ENCODE data around the gene MAN2A2.
A peak's percentile ranks its signal among the peaks of the same experiment; 100 is the strongest.
"Not testable (repeated sequence)": the region's sequence is repeated elsewhere in the genome, so short reads cannot be mapped to it uniquely, and the experiment has no call there.

Gene MAN2A2

DNA sequence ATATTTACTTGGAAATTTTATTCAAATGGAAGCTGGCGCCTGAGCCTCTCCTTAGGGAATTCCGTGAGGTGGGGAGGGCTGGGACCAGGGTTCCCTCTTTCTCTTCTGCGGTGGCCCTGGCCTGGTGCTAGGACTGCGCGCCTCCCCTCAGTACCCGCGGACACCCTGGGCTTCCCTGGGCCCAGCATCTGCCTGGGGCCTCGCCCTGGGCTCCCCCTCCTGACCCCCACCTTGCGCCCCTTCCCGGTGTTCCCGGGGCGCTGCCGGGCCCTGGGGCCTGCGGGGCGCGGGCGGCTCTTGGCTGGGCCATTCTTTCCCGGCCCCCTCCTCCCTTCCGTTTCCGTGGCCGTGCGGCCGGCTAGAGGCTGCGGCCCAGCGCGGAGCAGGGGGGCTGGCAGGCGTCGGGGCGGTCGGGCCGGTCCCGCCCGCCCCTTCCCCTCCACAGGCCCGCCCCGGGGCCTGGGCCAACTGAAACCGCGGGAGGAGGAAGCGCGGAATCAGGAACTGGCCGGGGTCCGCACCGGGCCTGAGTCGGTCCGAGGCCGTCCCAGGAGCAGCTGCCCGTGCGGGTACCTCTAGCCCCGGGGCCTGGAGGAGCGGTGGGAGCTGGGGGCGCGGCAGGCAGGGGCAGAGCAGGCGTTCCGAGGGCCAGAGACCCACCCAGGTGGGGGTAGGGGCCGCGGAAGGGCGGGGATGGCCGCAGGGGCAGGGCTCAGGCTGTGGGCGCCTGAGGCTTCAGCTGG, 19.0 kb upstream of the MAN2A2 start, which contains the start of gene FES:
FES (plus strand) TSS at position 529 of the 743 bp plus-strand sequence. CDS start 542 bp downstream, outside the sequence.
- peak; percentile 78 for DNase-seq (ENCODE audit: low read depth, low spot score)

DNA sequence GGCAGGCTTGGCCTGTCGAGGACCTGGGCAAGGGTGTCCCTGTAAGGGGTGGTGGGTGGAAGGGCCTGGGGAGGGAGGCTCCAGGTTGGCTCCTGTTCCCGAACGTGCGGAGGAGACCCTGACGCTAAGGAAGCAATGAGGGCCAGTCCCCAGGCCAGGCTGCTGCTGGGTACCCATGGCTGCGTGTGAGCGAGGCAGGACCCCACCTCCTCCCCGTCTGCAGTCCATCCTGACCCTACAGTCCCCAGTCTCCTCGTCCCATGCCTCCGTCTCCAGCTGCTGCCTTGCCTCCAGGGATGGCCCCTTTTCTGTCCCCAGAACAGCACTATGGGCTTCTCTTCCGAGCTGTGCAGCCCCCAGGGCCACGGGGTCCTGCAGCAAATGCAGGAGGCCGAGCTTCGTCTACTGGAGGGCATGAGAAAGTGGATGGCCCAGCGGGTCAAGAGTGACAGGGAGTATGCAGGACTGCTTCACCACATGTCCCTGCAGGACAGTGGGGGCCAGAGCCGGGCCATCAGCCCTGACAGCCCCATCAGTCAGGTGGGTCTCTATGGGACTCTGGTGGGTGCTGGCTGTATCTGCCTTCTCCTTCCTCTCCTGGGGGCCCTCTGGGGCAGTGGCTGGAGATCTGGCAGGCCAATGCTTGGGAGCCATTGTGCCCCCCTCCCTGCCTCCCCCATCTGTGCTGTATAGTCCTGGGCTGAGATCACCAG, 18.2 kb upstream of the MAN2A2 start:
- DNase-seq (ENCODE audit: low read depth, low spot score): no peak

DNA sequence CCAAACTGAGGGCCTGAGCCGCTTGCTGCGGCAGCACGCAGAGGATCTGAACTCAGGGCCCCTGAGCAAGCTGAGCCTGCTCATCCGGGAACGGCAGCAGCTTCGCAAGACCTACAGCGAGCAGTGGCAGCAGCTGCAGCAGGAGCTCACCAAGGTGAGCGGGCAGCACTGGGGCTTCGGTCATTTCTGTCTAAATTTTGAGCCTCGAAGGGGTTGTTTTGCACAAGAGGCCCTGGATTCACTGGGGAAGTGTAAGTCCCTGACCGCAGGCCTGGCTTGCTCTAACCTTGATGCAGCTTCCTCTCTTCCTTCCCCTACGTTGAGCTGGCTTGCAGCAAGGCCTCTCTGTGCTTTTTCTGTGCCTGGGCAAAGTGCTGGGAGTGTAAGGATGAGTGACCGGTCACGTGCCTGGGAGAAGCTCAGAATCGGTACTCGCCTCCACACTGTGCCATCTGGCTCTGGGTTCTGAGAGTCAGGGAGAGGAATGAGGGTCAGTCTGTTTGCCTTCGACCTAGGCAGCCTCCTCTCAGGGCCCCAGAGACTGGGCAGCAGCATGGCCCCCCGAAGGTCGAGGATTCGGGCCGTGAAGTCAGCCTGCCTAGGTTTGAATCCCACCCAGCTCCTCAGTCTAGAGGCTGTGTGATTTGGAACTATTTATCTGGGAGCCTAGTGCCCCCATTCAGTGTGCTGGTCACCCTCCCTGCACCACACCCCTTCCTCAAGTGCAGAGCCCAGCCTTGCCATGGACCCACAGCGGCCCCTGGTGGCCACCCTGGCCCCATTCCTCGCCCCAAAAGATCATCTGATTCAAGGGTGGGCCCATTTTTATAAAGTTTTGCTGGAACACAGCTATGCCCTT, 17.4 kb upstream of the MAN2A2 start:
- peak; percentile 82 for DNase-seq (ENCODE audit: low read depth, low spot score)

DNA sequence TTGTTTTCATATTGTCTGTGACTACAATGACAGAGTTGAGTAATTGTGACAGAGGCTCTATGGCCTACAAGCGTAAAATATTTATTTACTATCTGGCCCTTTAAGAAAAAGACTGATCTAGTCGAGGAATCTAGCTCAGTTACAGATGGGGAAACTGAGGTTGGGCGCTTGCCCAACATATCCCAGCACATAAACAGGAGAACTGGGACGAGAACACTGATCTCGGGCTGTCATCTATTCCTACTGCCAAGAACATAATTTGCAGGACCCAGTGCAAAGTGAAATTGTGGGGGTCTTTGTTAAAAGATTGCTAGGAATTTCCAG, 16.8 kb upstream of the MAN2A2 start:
- no peak for DNase-seq (ENCODE audit: low read depth, low spot score)

DNA sequence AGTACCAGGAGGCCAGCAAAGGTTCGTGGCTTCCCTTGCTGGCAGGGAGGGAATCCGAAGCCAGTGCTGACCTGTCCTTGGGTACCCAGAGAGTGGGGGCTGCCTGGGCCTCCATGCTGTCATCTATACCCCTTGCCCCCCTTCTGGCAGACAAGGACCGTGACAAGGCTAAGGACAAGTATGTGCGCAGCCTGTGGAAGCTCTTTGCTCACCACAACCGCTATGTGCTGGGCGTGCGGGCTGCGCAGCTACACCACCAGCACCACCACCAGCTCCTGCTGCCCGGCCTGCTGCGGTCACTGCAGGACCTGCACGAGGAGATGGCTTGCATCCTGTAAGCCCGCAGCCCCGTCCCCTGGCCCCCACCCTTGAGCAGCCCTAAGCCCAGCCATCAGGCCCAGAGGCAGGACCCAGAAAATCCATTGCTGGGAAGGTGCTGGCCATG, 16.0 kb upstream of the MAN2A2 start:
- DNase-seq (ENCODE audit: low read depth, low spot score): no peak

DNA sequence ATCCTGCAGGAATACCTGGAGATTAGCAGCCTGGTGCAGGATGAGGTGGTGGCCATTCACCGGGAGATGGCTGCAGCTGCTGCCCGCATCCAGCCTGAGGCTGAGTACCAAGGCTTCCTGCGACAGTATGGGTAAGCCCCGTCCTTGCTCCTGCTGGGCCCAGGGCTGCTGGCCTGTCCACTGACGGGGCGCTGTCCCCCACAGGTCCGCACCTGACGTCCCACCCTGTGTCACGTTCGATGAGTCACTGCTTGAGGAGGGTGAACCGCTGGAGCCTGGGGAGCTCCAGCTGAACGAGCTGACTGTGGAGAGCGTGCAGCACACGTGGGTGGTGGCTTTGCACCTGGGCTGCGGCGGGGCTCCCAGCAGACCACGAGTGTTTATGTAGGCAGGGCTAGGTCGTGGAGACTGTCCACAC, 13.8 kb upstream of the MAN2A2 start:
- no peak for DNase-seq (ENCODE audit: low read depth, low spot score)

DNA sequence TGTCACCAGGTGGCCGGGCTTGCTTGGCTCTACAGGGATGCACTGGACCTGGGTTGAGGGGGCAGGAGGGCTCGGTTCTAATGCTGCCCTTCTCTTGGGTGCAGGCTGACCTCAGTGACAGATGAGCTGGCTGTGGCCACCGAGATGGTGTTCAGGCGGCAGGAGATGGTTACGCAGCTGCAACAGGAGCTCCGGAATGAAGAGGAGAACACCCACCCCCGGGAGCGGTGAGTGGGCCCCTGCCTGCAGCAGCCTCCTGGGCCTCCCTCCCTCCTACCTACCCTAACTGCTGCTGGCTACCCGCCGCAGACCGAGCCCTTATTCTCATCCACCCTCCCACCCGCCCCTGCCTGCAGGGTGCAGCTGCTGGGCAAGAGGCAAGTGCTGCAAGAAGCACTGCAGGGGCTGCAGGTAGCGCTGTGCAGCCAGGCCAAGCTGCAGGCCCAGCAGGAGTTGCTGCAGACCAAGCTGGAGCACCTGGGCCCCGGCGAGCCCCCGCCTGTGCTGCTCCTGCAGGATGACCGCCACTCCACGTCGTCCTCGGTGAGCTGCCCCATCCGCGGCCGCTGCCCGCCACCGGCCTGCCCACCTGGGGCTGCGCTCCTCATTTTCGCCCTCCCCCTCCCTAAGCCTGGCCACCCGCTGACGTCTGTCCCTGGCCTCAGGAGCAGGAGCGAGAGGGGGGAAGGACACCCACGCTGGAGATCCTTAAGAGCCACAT, 13.2 kb upstream of the MAN2A2 start:
- DNase-seq (ENCODE audit: low read depth, low spot score): no peak

DNA sequence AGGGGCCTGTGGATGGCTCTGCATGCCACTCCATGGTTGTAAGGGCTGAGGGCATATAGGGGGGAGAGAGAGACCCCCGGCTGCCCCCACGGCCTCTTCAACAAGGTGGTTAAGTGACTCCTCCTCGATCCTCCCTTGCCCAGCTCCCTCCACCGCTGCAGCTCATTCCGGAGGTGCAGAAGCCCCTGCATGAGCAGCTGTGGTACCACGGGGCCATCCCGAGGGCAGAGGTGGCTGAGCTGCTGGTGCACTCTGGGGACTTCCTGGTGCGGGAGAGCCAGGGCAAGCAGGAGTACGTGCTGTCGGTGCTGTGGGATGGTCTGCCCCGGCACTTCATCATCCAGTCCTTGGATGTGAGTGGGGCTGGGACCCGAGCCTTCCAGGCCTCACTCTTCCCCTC, 12.3 kb upstream of the MAN2A2 start:
- DNase-seq (ENCODE audit: low read depth, low spot score): no peak

DNA sequence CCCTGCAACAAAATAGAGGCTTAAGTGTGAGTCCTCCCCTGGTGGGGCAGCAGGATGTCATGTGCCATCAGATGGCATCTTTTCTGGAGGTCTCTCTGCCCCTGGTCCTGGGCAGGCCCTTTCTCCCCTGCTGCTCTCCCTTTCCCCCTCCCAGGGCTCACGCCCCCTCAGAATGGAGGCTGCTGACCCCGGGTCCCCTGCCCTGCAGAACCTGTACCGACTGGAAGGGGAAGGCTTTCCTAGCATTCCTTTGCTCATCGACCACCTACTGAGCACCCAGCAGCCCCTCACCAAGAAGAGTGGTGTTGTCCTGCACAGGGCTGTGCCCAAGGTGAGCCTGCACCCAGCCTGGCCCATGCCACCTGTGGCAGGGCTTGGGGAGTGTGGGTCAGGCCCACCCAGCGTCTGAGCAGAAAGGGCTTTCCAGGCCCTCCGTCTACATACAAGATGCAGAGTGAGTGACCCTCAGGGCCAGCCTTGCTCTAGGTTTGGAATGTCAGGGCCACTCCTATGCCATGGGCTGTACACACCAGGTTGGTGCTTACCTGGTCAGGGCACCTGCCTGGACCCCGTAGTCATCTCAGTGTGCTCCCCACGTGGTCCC, 11.7 kb upstream of the MAN2A2 start:
- DNase-seq (ENCODE audit: low read depth, low spot score): no peak

DNA sequence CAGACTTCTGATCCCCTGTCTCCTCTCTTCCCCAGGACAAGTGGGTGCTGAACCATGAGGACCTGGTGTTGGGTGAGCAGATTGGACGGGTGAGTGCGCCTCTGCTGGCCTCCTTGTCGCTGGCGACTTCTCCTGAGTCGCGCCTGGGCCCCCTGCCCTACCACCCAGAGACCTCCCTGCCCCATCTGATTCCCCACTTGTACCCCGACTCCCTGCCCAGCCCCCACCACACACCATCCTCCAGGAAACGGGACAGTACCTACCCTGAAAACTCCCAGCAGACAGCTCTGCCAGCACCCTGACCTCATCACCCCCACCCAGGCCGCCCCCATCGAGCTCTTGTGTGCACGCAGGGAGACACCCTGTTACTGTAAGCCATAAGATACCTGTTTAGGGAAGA, 11.1 kb upstream of the MAN2A2 start:
- DNase-seq (ENCODE audit: low read depth, low spot score): no peak

DNA sequence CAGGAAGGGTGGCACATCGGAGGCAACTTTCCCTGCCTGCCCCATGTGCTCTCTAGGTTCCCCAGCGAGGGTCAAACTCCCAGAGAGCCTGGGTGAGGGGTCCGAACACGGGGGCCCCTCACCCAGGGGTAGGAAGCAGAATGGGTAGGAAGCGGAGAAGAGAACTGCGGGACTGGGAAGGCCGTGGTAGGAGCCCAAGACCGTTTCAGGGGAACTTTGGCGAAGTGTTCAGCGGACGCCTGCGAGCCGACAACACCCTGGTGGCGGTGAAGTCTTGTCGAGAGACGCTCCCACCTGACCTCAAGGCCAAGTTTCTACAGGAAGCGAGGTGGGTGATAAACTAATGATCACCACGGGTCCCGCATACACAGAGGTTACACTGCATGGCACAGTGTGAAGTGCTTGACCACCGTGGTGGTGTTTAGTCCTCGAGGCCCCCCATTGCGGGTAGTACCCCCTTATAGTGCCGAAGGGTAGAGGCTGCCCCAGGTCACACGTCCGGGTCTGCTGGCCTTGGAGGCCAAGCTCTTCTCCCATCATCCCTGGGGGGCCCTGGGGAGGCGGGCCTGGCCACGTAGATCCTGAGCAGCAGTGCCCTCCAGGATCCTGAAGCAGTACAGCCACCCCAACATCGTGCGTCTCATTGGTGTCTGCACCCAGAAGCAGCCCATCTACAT, 10.5 kb upstream of the MAN2A2 start:
- no peak for DNase-seq (ENCODE audit: low read depth, low spot score)

DNA sequence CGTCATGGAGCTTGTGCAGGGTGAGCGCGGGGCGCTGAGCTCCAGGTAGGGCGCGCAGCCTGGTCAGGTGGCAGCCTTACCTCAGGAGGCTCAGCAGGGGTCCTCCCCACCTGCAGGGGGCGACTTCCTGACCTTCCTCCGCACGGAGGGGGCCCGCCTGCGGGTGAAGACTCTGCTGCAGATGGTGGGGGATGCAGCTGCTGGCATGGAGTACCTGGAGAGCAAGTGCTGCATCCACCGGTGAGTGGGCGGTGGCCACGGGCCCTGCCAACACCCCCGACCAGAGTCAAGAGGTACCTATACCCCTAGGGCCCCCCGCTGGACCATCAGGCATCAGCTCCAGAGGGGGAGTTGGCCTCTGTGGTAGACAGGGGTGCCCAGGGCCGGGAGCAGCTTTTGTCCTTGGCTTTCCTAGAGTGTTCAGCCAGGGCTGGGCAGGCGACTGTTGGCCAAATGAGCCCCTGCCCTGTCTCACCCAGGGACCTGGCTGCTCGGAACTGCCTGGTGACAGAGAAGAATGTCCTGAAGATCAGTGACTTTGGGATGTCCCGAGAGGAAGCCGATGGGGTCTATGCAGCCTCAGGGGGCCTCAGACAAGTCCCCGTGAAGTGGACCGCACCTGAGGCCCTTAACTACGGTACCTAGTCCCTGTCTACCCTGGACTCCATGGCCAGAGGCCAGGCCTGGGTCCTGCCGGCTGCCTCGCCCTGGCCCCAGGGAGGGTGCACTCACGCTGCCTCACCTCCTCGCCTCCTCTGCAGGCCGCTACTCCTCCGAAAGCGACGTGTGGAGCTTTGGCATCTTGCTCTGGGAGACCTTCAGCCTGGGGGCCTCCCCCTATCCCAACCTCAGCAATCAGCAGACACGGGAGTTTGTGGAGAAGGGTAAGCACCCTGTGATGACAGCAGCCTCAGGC, 9.7 kb upstream of the MAN2A2 start:
- no peak for DNase-seq (ENCODE audit: low read depth, low spot score)

DNA sequence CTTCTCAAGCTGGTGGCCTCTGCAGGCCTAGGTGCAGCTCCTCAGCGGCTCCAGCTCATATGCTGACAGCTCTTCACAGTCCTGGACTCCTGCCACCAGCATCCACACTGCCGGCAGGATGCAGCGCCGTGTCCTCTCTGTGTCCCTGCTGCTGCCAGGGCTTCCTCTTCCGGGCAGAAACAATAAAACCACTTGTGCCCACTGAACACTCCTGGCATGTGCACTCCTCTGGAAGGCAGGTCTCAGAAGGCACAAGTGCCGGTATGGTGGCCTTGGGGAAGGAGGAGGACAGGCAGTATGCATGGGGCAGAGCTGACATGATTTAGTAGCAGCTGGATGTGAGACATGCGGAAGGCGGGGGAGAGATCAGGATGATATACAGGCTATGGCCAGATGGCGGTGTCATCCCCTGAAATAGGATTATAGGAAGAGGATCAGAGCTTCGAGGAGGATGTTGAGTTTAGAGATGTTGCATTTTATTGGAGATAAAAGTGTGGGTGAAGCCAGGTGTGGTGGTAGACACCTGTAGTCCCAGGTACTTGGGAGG, 7.5 kb upstream of the MAN2A2 start:
- no peak for DNase-seq (ENCODE audit: low read depth, low spot score)

DNA sequence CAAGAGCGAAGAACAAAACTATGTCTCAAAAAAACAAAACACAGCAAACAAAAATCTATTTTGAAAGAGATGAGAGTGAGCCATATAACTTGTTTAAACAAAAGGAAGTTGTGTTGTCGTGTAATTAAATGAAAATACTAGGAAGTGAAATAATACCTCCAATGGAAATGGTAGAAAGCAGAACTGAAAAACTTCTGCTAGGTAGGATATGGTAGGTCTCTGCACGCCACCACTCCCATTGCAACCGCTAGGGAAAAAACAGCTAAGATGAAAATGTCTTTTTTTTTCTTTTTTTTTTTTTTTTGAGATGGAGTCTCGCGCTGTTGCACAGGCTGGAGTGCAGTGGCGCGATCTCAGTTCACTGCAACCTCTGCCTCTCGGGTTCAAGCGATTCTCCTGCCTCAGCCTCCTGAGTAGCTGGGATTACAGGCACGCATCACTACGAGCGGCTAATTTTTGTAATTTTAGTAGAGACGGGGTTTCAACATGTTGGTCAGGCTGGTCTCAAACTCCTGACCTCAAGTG, 5.9 kb upstream of the MAN2A2 start:
- DNase-seq (ENCODE audit: low read depth, low spot score): not testable (repeated sequence)

DNA sequence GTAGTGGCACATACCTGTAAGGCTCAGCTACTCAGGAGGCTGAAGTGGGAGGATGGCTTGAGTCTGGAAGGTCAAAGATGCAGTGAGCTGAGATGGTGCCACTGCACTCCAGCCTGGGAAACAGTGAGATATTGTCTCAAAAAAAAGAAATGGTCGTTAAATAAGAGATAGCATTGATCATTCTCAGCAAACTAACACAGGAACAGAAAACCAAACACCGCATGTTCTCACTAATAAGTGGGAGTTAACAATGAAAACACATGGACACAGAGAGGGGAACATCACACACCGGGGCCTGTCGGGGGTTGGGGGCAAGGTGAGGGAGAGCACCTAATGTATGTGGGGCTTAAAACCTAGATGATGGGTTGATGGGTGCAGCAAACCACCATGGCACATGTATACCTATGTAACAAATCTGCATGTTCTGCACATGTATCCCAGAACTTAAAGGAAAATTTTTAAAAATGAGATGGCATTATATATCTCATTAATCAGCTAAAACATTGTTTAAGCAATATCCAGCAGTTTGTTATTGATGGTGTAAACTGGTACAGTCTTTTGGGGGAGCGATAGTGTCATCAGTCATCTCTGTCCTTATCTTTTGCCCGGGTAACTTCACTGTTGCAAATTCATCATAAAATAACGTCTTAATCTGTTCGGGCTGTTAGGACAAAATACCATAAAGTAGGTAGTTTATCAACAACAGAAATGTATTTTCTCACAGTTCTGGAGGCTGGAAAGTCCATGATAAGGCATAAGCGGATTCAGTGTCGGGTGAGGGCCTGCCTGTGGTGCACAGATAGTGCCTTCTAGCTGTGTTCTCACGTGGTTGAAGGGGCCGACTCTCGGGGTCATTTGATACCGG, 1.7 kb upstream of the MAN2A2 start:
- DNase-seq (ENCODE audit: low read depth, low spot score): no peak

DNA sequence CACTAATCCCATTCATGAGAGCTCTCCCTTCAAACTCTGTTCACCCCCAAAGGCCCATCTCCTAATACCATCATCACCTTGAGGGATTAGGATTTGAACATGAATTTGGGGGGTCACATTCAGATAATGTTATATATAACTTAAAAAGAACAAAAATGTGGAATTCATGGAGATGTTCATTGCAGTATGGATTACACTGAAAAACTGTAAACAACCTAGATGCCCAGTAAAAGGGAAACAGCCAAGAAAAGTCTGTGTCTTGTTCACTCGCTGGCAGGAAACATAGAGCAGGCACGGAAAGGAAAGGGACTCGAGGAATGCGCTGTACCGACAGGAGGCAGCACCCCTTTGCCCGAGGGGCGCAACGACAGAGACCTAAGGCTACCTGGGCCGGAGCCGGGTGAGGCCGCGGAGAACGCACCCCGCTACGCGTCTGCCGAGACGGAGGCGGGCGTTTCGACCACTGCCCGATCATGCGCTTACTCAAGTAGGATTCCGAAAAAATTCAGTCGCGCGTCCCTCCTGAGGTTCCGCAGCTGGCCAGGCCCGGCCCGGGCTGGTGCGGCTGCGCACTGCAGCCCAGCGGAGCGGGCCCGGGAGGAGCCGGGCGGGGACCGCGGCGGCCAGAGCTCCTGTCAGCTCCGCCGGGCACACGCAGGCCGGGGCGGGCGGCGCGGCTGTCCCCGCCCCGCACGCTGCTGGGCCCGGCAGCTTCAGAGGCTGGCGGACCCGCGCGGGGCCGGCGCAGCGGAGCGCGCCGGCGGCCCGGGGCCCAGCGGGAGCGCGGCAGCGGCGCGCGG, 862 bp upstream of the MAN2A2 start:
- peak; percentile 92 for DNase-seq (ENCODE audit: low read depth, low spot score)

Measured in astrocyte of the hippocampus (primary cell).